ENCODE measurements around the gene LRRC51.

The LRRC51 gene

GRCh38 chr11:72091292-72091691 is 10.6 kb downstream of the LRRC51 start:
- Histone ChIP-seq H3K4me2 (ENCODE audit: low read length) (no peak overlapping the region), H3K9me3 (ENCODE audit: insufficient read depth, low read length) (no peaks in the 10 kb centered on the region), H3K4me1 (ENCODE audit: low read length) (peaks cover 4% of the 10 kb centered on the region; the same call in 1 of the 2 replicates), H2AFZ (ENCODE audit: low read depth, low read length) (no peak overlapping the region), H3K9ac (ENCODE audit: low read length) (no peak overlapping the region), H3K27me3 (ENCODE audit: low read depth, low read length) (no peaks in the 10 kb centered on the region), H4K20me1 (ENCODE audit: insufficient read depth, low read length) (no peaks in the 10 kb centered on the region), H3K36me3 (replicated peaks; ENCODE audit: low read depth, low read length) (peaks cover 34% of the 10 kb centered on the region), H3K79me2 (ENCODE audit: low read length) (no peaks in the 10 kb centered on the region), H3K27ac (ENCODE audit: low read length) (0 out of 2 replicates have a peak overlapping the region, but pooled peaks have one; percentile 7), H3K4me3 (ENCODE audit: low read length) (no peak overlapping the region)
- TF ChIP-seq CTCF (IDR thresholded peaks at IDR 0.05; ENCODE audit: low read depth, low read length) (peak; percentile 96), EZH2phosphoT487 (IDR thresholded peaks at IDR 0.05; ENCODE audit: low read depth) (no peak)

DNA sequence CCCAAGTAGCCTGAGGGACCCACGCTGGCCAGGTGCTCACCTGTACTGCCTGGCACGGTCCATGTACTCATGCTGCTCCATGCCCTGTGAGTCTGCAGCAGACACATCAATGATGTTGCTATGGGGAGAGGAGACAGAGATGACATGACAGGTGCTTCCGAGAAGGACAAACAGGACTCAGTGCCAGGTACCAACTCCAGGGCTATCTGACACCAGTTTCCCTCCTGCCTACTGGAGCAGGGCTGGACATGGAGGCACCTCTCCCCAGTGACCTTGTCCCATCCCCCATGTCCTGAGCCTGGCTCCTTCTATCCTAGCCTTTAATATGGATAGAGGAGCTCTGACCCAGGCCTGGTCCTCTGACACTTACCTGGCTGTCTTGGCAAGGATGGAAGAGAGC is 18.1 kb downstream of the LRRC51 start:
- Histone ChIP-seq H2AFZ (ENCODE audit: low read depth, low read length) (no peak overlapping the region), H3K27ac (ENCODE audit: low read length) (no peak overlapping the region), H3K4me1 (ENCODE audit: low read length) (peaks cover 17% of the 10 kb centered on the region), H3K4me2 (ENCODE audit: low read length) (no peak overlapping the region), H3K36me3 (replicated peaks; ENCODE audit: low read depth, low read length) (peaks cover 42% of the 10 kb centered on the region), H3K4me3 (ENCODE audit: low read length) (no peak overlapping the region), H3K9me3 (ENCODE audit: insufficient read depth, low read length) (no peaks in the 10 kb centered on the region), H3K9ac (ENCODE audit: low read length) (no peak overlapping the region), H3K27me3 (ENCODE audit: low read depth, low read length) (no peaks in the 10 kb centered on the region), H3K79me2 (ENCODE audit: low read length) (peaks cover 39% of the 10 kb centered on the region), H4K20me1 (ENCODE audit: insufficient read depth, low read length) (no peaks in the 10 kb centered on the region)
- TF ChIP-seq EZH2phosphoT487 (IDR thresholded peaks at IDR 0.05; ENCODE audit: low read depth) (no peak), CTCF (IDR thresholded peaks at IDR 0.05; ENCODE audit: low read depth, low read length) (no peak)

- peaks cover 35% of the 10 kb centered on the region for H3K36me3 ChIP-seq (replicated peaks; ENCODE audit: low read depth, low read length)
Measured at GRCh38 chr11:72100009-72100408, 19.4 kb downstream of the LRRC51 start.

GRCh38 chr11:72100462-72100861 is 19.8 kb downstream of the LRRC51 start:
- no peak overlapping the region for H3K4me3 ChIP-seq (ENCODE audit: low read length)
- peaks cover 39% of the 10 kb centered on the region for H3K79me2 ChIP-seq (ENCODE audit: low read length)
- no peaks in the 10 kb centered on the region for H3K27me3 ChIP-seq (ENCODE audit: low read depth, low read length)
- peaks cover 20% of the 10 kb centered on the region for H3K4me1 ChIP-seq (ENCODE audit: low read length)
- no peak overlapping the region for H3K27ac ChIP-seq (ENCODE audit: low read length)
- no peaks in the 10 kb centered on the region for H4K20me1 ChIP-seq (ENCODE audit: insufficient read depth, low read length)
- no peaks in the 10 kb centered on the region for H3K9me3 ChIP-seq (ENCODE audit: insufficient read depth, low read length)
- peaks cover 31% of the 10 kb centered on the region for H3K36me3 ChIP-seq (replicated peaks; ENCODE audit: low read depth, low read length)
- TF ChIP-seq CTCF (IDR thresholded peaks at IDR 0.05; ENCODE audit: low read depth, low read length) (no peak), EZH2phosphoT487 (IDR thresholded peaks at IDR 0.05; ENCODE audit: low read depth) (no peak)
- H2AFZ ChIP-seq (ENCODE audit: low read depth, low read length), result no peak overlapping the region
- no peak overlapping the region for H3K9ac ChIP-seq (ENCODE audit: low read length)
- no peak overlapping the region for H3K4me2 ChIP-seq (ENCODE audit: low read length)

More at GRCh38 chr11:72100009-72100408, 19.4 kb downstream of the LRRC51 start:
- Histone ChIP-seq H3K4me1 (ENCODE audit: low read length) (peaks cover 20% of the 10 kb centered on the region), H4K20me1 (ENCODE audit: insufficient read depth, low read length) (no peaks in the 10 kb centered on the region), H3K27me3 (ENCODE audit: low read depth, low read length) (no peaks in the 10 kb centered on the region), H3K9me3 (ENCODE audit: insufficient read depth, low read length) (no peaks in the 10 kb centered on the region), H3K79me2 (ENCODE audit: low read length) (peaks cover 39% of the 10 kb centered on the region), H2AFZ (ENCODE audit: low read depth, low read length) (no peak overlapping the region), H3K27ac (ENCODE audit: low read length) (no peak overlapping the region), H3K4me2 (ENCODE audit: low read length) (no peak overlapping the region), H3K9ac (ENCODE audit: low read length) (no peak overlapping the region), H3K4me3 (ENCODE audit: low read length) (no peak overlapping the region)
- TF ChIP-seq CTCF (IDR thresholded peaks at IDR 0.05; ENCODE audit: low read depth, low read length) (no peak), EZH2phosphoT487 (IDR thresholded peaks at IDR 0.05; ENCODE audit: low read depth) (no peak)
